Ectodermal cell (in vitro differentiated cells): Measurements from ENCODE around the gene SLC10A3.

Source experiments
- H3K27ac ChIP-seq: 2 replicates; pipeline ENCODE4 v1.7.0; 2013; ENCODE audit warnings: mild to moderate bottlenecking, low read depth, low read length; ENCODE audit not compliant: insufficient read depth, poor library complexity, severe bottlenecking
- H3K27me3 ChIP-seq: 2 replicates; pipeline ENCODE4 v1.7.0; 2013; ENCODE audit warnings: mild to moderate bottlenecking, low read length; ENCODE audit not compliant: insufficient read depth, control insufficient read depth, poor library complexity, severe bottlenecking
- H3K36me3 ChIP-seq: one replicate; pipeline ENCODE4 v1.7.0; 2013; ENCODE audit warnings: low read length; ENCODE audit not compliant: control insufficient read depth, insufficient read depth
- H3K4me1 ChIP-seq: one replicate; pipeline ENCODE4 v1.7.0; 2013; ENCODE audit warnings: low read length; ENCODE audit not compliant: control insufficient read depth, insufficient read depth
- H3K4me3 ChIP-seq: 2 replicates; pipeline ENCODE4 v1.7.0; 2013; ENCODE audit warnings: low read depth, low read length, control low read depth; ENCODE audit not compliant: insufficient read depth
- H3K9me3 ChIP-seq: 2 replicates; pipeline ENCODE4 v1.7.0; 2013; ENCODE audit warnings: mild to moderate bottlenecking, low read length, moderate library complexity; ENCODE audit not compliant: control insufficient read depth
- WGBS, 2 experiments: methylation state at CpG; one replicate each; pipeline ENCODE4 v1.1.7; 2013; ENCODE audit warnings: missing lambda C conversion rate in 2 of 2; 5-methylcytosine and 5-hydroxymethylcytosine counted together

SLC10A3 gene

GRCh38 chrX:154471839-154472684 lies 18.4 kb downstream of the SLC10A3 start:
- no peak overlapping the region for H3K4me3 ChIP-seq

GRCh38 chrX:154470914-154471568 lies 19.4 kb downstream of the SLC10A3 start:
- Histone ChIP-seq H3K9me3 (no peaks in the 10 kb centered on the region), H3K4me3 (no peak overlapping the region), H3K27me3 (no peaks in the 10 kb centered on the region), H3K27ac (no peak overlapping the region), H3K4me1 (no peaks in the 10 kb centered on the region), H3K36me3 (no peaks in the 10 kb centered on the region)
- WGBS, 2 experiments: 91% methylated on average over 23 of the region's 23 CpGs

More at GRCh38 chrX:154471839-154472684, 18.4 kb downstream of the SLC10A3 start:
- H3K9me3 ChIP-seq: no peaks in the 10 kb centered on the region
- no peaks in the 10 kb centered on the region for H3K27me3 ChIP-seq
- no peak overlapping the region for H3K27ac ChIP-seq
- WGBS, 2 experiments: 91 to 92% methylated on average over 23 of the region's 23 CpGs
- H3K4me1 ChIP-seq: no peaks in the 10 kb centered on the region
- no peaks in the 10 kb centered on the region for H3K36me3 ChIP-seq

GRCh38 chrX:154470434-154470833 lies 20.0 kb downstream of the SLC10A3 start:
- Histone ChIP-seq H3K27me3 (no peaks in the 10 kb centered on the region), H3K9me3 (no peaks in the 10 kb centered on the region), H3K4me3 (no peak overlapping the region), H3K36me3 (no peaks in the 10 kb centered on the region), H3K27ac (no peak overlapping the region), H3K4me1 (no peaks in the 10 kb centered on the region)
- 95 to 97% methylated on average over 14 of the region's 14 CpGs for WGBS, 2 experiments

GRCh38 chrX:154469880-154470279 lies 20.5 kb downstream of the SLC10A3 start:
- Histone ChIP-seq H3K27me3 (no peaks in the 10 kb centered on the region), H3K4me3 (no peak overlapping the region), H3K9me3 (no peaks in the 10 kb centered on the region), H3K4me1 (no peaks in the 10 kb centered on the region), H3K36me3 (no peaks in the 10 kb centered on the region), H3K27ac (no peak overlapping the region)
- 97% methylated on average over 18 of the region's 18 CpGs for WGBS, 2 experiments

GRCh38 chrX:154469114-154469513 lies 21.3 kb downstream of the SLC10A3 start:
- no peak overlapping the region for H3K27ac ChIP-seq
- H3K9me3 ChIP-seq: no peaks in the 10 kb centered on the region
- H3K27me3 ChIP-seq: no peaks in the 10 kb centered on the region
- 93 to 96% methylated on average over 9 of the region's 9 CpGs for WGBS, 2 experiments
- no peaks in the 10 kb centered on the region for H3K4me1 ChIP-seq
- H3K4me3 ChIP-seq: no peak overlapping the region
- H3K36me3 ChIP-seq: no peaks in the 10 kb centered on the region

GRCh38 chrX:154468217-154468616 lies 22.2 kb downstream of the SLC10A3 start:
- no peak overlapping the region for H3K27ac ChIP-seq
- no peaks in the 10 kb centered on the region for H3K27me3 ChIP-seq
- H3K36me3 ChIP-seq: no peaks in the 10 kb centered on the region
- H3K9me3 ChIP-seq: no peaks in the 10 kb centered on the region
- H3K4me3 ChIP-seq: no peak overlapping the region
- no peaks in the 10 kb centered on the region for H3K4me1 ChIP-seq
- WGBS, 2 experiments: 96 to 97% methylated on average over 23 of the region's 23 CpGs

- WGBS, 2 experiments: 93 to 95% methylated on average over 21 of the region's 21 CpGs
- no peaks in the 10 kb centered on the region for H3K36me3 ChIP-seq
- H3K27me3 ChIP-seq: no peaks in the 10 kb centered on the region
- H3K4me1 ChIP-seq: no peaks in the 10 kb centered on the region
- no peaks in the 10 kb centered on the region for H3K9me3 ChIP-seq
- no peak overlapping the region for H3K4me3 ChIP-seq
- H3K27ac ChIP-seq: no peak overlapping the region
These were observed 22.9 kb downstream of the SLC10A3 start for GRCh38 chrX:154467556-154467955.

GRCh38 chrX:154466907-154467306 lies 23.5 kb downstream of the SLC10A3 start:
- Histone ChIP-seq H3K4me3 (no peak overlapping the region), H3K9me3 (no peaks in the 10 kb centered on the region), H3K27ac (no peak overlapping the region), H3K4me1 (no peaks in the 10 kb centered on the region), H3K36me3 (no peaks in the 10 kb centered on the region), H3K27me3 (no peaks in the 10 kb centered on the region)
- 96% methylated on average over 15 of the region's 15 CpGs for WGBS, 2 experiments

- Histone ChIP-seq H3K27me3 (no peaks in the 10 kb centered on the region), H3K27ac (no peak overlapping the region), H3K9me3 (no peaks in the 10 kb centered on the region), H3K4me1 (no peaks in the 10 kb centered on the region), H3K36me3 (no peaks in the 10 kb centered on the region), H3K4me3 (no peak overlapping the region)
- 95 to 96% methylated on average over 32 of the region's 32 CpGs for WGBS, 2 experiments
These were observed 24.4 kb downstream of the SLC10A3 start for GRCh38 chrX:154466036-154466435.

- Histone ChIP-seq H3K9me3 (no peaks in the 10 kb centered on the region), H3K4me3 (no peak overlapping the region), H3K27ac (no peak overlapping the region), H3K27me3 (no peaks in the 10 kb centered on the region), H3K4me1 (no peaks in the 10 kb centered on the region), H3K36me3 (no peaks in the 10 kb centered on the region)
- WGBS, 2 experiments: 87 to 91% methylated on average over 14 of the region's 14 CpGs
These were observed 24.8 kb downstream of the SLC10A3 start for GRCh38 chrX:154465601-154466000.
